GM21786 (cell line): ENCODE results near the gene FAM117A.
"Not testable (repeated sequence)": the region's sequence is repeated elsewhere in the genome, so short reads cannot be mapped to it uniquely, and the experiment has no call there.

Experiments
- ATAC-seq: cut with Tn5 transposase; IDR thresholded peaks from one replicate; pipeline ENCODE4 v1.9.1; 2021; ENCODE audit not compliant: unreplicated experiment

FAM117A gene

DNA sequence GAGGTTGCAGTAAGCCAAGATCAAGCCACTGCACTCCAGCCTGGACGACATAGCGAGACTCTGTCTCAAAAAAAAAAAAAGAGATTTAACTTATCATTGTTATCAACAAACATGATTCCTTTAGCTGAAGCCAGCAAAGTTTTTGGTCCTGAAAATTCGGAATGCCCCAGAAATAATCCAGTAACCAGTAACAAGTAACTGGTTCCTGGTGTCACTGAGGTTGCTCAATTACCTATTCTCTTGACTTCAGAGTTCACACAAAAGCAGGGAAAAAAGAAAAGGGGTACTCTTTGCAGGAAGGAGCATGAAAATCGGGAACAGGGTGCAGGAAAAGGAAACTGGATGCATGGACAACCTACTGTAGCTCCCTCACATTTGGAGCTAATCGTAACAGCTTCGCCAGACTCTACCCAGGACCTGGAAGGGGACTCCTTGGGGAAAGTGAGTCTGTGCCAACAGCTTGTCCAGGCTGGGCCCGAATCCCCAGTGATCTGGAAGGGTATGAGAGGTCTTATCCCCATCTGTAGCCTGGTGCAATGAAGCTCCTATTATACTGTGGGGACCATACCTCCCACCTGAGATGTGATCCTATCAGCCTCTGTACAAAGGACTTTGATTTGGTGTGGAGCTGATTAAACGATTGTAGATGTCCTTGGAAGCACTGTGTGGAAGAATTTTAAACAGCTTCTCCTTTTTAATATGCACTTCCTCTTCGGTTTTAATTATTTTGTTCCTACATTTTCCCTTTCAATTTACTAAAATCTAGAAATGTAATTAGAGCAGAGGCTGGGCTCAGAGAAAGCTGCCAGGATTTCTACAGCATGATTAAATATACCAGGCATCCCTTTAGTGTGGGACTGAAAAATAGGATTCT, 82.6 kb downstream of the FAM117A start:
- ATAC-seq = no peak

DNA sequence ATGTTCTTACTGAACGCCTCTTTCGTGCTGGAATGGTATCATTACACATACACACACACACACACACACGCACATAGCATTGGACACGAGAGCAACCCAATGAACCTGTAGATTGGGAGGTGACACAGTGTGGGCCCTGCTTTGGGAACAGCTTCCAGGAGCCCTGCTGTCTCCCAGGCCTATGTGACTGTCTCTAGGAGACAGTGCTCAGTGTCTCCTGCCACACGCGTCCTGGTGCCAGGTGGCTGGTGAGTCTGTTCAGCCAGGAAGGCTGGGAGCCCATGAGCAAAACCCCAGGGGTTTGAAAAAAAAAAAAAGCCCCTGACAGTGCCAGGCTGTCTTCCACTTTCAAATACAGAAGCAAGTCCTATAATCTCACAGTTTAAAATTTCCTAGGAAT, 83.6 kb downstream of the FAM117A start:
- ATAC-seq = no peak

DNA sequence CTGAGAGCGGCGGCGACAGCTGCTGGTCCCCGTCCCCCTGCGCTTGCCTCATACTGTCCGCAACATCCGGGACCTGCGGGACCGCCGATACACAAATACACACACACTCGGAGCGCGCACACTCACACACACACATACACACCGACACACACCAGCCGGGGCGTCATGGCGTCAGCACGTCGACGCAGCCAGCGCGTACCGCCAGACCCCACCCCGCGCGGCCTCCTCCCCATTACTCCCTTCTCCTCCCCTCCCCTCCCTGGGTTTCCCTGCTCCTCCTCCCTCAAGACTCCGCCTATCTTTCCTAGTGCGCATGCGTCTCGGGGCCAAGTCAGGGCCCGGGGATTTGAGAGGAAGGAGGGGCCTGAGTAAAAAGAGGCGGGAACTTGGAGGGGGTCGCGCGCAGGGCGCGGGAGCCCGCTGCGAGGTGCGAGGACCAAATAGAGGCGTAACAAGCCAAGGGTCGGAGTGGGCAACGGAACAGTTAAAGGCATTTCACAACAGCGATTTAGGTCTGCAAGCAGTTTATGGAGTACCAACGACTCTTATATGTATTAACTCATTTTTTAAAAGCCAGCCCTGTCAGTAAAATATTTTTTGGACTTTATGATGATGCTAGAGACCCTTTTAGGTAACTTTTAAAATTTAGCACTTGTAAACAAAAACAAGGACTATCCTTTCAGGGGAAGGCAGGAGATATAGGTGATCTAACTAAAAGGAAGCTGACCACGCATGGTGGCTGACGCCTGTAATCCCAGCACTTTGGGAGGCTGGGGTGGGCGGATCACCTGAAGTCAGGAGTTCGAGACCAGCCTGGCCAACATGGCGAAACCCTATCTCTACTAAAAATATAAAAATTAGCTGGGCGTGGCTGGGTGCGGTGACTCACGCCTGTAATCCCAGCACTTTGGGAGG, 85.7 kb downstream of the FAM117A start, which contains the start of gene SPOP:
Gene SPOP, minus strand, starts transcription at position 165 of the 915 bp plus-strand sequence. CDS start 55,287 bp downstream, outside the sequence.
- ATAC-seq = peak; percentile 68

DNA sequence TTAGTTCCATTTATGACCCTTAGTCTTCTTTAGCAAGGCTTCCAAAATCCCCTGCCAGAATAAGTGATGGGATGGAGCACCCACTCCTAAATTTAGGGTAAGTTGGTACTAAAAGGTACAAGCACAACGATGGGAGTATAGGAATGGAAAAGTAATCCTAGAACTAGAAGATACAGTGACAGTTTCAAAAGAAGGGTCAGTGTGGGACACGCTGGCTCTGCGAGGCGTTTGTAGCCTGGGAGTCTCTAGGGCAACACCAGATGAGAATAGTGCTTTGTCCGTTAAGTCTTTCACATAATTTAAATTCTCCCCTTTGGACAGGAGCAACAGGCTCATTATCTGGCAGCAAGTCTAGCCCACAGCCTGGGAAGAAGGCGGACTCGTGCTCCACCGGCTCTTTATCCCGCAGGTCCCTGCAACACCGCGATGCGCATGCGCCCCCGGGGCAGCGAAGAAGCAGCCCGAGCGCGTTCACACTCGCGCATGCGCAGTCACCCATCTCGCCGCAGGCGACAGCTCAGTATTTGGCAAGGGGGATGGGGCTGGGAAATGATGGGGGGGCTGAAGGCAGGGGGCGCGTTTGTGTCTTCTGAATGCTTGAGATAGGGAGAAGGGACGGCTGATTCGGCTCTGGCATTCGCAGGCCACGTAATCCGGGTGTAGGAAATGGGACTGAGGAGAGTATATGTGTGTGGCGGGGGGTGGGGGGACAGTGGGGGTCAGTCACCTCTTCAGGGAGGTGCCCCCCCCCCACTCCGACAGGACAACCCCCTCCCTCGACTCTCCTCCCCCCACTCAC, 86.6 kb downstream of the FAM117A start:
- ATAC-seq = peak; percentile 27

DNA sequence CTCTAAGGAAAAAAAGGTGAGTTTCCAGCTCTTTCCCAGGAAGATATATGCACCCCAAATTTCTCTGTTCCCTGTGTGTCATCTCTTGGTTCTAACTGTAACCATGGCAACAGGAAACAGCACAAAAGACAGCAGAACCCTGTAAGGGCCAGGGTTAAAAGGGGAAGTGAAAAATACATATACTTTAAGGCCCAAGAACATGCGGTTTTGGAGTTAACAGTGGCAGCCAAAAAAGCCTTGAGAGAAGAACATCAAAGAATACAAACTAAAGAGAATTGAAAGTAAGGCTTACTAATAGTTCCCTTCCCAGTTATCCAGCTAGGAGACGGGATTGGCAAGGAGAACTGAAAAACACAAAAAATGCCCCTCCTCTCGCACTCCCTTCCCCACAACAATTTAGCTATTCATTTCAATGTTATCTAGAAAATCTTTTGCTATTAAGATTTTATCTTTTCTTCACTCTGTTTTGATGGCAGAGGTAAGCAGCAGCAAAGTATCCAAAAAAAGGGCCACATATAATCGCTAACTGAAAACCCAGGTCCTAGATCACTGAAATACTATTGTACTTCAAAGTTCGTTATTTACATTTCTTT, 87.6 kb downstream of the FAM117A start:
- peak; percentile 70 for ATAC-seq

DNA sequence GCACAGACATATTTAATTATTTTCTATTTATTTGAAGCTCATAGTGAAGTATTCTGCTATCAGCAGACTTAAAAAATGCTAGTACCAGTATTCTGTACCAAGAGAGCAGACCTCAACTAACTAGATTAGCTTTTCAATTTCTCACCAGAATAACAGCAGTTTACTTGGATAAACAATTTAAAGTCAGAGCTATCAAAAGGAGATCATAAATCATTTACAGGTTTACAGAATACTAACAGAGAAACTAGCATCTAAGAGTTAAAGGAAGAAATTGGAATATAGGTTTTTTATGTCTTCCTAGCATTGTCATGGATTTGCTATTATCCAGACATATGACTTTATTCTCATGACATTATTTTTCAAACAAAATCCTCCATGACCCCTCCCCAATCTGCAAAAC, 89.4 kb downstream of the FAM117A start:
- ATAC-seq = no peak

DNA sequence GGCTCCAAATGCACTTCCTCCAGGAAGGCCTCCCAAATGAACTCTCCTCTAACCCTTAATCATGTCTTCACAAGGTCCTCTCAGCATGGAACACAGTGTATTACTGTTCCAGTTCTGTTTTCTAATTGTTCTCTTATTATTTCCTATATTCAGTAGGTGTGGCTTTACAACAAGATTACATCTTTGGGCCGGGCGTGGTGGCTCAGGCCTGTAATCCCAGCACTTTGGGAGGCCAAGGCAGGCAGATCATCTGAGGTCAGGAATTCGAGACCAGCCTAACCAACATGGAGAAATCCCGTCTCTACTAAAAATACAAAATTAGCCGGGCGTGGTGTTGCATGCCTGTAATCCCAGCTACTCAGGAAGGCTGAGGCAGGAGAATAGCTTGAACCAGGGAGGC, 90.3 kb downstream of the FAM117A start:
- ATAC-seq = not testable (repeated sequence)

DNA sequence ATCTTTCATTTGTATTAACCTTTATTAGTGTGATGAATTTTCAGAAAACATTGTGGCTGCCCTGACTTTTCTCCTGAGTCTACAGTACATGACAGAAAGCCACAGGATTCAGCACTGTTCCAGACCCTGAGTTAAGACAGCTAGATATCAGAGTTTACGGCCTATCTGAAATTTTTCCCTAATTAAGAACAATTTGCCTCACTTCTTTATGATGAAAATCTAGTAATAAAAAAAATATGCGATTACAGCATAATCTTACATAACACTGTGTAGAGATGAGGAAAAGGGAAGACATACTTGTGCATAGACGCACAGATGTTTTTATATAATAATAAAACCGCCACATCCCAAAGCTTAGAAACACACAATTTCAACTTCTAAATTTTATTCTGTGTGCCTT, 93.3 kb downstream of the FAM117A start:
- ATAC-seq = no peak

DNA sequence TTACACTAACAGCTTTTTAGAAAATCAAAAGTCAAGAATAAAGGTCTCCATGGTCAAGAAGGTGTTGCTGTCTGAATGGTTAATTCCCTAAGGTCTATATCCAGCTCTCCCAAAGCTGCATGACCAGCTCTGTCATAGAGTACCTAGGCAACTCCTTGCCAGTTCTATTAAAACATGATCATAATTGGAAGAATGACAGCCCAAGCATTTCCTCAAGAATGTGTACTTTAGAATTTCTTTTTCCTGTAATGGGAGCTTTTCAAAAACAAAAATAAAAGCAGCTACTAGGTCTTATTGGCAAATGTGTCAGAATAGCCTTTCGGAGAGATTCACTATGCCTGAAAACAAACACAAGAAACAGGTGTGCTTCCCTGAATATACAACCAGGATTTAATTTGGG, 93.9 kb downstream of the FAM117A start:
- no peak for ATAC-seq

DNA sequence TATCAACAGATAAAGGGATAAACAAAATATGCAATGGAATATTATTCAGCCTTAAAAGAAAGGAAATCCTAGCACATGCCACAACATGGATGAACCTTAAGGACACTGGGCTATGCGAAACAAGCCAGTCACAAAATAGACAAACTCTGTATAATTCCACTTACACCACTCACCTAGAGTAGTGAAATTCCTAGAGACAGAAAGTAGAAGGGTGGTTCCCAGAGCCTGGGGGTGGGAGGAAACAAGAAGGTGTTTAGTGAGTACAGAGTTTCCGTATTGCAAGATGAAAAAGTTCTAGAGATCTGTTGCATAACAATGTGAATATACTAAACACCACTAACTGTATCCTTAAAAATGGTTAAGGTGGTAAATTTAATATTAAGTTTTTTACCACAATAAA, 96.1 kb downstream of the FAM117A start:
- no peak for ATAC-seq

DNA sequence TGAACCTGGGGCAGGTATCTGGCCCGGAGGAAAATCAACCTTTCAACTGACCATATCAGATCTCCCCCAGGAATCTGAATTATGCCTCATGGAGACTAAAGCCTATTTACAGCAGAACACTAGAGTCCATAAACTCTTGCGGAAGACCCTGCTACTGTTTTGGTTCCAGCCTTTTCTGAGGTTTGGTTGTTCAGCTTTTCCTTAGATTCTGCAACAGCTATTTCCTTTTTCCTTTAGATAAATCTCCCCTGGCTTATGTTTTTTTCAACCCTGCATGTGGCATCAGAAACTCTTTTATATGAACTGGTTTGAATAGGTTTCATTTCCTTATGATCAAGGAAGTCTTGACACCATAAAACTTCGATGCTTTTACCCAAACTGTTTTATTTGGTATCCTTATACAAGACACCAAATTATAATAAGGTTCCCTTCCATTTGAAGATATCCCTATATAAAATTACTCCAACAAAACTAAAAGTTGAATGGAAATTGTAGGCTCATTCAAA, 99.2 kb downstream of the FAM117A start:
- no peak for ATAC-seq
